HG03196 (cell line): Measurements from ENCODE around the gene ADGRE1.
"Not testable (repeated sequence)": the region's sequence is repeated elsewhere in the genome, so short reads cannot be mapped to it uniquely, and the experiment has no call there.

Experiments used
- ATAC-seq: cut with Tn5 transposase; IDR thresholded peaks from one replicate; pipeline ENCODE4 v1.9.1; 2021; ENCODE audit not compliant: unreplicated experiment

Gene ADGRE1, protein sequence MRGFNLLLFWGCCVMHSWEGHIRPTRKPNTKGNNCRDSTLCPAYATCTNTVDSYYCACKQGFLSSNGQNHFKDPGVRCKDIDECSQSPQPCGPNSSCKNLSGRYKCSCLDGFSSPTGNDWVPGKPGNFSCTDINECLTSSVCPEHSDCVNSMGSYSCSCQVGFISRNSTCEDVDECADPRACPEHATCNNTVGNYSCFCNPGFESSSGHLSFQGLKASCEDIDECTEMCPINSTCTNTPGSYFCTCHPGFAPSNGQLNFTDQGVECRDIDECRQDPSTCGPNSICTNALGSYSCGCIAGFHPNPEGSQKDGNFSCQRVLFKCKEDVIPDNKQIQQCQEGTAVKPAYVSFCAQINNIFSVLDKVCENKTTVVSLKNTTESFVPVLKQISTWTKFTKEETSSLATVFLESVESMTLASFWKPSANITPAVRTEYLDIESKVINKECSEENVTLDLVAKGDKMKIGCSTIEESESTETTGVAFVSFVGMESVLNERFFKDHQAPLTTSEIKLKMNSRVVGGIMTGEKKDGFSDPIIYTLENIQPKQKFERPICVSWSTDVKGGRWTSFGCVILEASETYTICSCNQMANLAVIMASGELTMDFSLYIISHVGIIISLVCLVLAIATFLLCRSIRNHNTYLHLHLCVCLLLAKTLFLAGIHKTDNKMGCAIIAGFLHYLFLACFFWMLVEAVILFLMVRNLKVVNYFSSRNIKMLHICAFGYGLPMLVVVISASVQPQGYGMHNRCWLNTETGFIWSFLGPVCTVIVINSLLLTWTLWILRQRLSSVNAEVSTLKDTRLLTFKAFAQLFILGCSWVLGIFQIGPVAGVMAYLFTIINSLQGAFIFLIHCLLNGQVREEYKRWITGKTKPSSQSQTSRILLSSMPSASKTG

GRCh38 chr19:6887316-6887715 is at the start of gene ADGRE1:
Gene ADGRE1, plus strand, starts transcription at chr19:6887579. Its CDS starts 30 bp downstream, at chr19:6887609.
- ATAC-seq = no peak

GRCh38 chr19:6838062-6838655 is 49.2 kb upstream of the ADGRE1 start:
- ATAC-seq = no peak

DNA sequence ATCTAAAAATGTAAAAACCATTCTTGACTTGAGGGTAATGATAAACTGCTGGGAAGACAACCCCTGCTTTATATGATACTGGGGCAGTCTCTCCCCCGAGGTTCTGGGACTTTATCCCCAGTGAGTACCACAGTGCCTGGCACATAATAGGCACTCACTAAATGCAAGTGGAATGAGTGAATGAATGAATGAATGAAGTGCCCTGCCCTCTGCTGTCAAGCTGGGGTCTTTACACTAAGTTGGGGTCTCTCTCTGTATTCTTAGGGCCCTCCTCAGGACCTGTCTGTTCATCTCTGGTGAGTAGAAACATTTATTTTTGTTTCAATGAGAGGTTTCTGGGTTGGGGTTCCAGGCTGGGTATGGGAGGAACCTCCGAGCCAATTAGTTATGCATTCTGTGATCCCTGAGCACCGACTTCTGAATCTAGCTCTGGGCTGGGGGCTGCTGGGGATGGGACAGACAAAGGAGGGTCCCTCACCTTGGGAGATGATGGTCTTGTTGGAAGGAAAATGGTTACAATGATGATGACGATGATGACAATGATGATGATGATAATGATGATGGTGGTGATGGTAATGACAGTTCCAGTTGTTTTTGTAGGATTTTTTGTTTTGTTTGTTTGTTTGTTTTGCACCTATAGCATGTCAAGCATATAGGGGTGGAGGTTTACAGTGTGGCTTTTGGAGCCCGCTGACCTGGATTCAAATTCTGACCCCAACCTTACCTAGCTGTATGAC is 44.3 kb upstream of the ADGRE1 start:
- no peak for ATAC-seq

- ATAC-seq = no peak
Observed at GRCh38 chr19:6847828-6848200, 39.6 kb upstream of the ADGRE1 start.

DNA sequence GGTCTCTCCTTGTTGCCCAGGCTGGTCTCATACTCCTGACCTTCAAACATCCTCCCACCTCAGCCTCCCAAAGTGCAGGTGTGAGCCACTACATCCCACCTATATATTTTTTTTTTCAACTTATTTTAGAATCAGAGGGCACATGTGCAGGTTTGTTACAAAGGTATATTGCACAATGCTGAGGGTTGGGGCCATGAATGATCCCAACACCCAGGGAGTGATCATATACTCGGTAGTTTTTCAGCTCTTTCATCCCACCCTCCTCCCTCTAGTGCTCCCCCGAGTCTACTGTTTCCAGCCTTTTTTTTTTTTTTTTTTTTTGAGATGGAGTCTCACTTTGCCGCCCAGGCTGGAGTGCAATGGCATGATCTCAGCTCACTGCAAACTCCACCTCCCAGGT is 38.4 kb upstream of the ADGRE1 start:
- no peak for ATAC-seq

DNA sequence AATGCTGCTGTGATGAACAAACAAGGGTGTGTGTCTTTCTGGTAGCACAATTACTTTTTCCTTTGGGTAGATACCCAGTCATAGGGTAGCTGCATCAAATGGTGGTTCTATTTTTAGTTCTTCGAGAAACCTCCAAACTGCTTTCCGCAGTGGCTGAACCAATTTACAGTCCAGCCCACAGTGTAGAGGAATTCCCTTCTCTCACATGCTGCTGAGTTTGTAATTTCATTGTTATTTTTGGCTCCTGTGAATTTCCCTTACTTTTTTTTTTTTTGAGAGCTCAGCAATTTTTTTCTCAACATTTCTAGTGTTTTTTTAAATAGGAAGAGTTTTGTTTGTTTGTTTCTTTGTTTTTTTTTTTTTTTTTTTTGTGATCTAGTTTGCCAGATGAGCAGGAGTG is 37.5 kb upstream of the ADGRE1 start:
- ATAC-seq = no peak

DNA sequence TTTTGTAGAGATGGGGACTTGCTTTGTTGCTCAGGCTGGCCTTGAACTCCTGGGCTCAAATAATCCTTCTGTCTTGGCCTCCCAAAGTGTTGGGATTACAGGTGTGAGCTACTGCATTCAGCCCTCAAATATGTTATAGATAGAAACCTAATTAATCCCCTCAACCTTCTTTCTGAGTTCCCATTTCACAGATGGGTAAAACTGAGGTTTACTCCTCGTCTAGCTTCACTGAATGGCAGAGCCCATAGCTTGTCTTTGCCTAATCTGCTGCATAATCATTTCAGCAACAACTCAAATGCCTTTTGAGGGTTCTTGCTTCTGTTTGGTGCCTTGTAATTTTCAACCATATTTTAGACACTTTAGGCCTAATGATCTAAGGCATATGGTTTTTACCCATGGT is 36.0 kb upstream of the ADGRE1 start:
- ATAC-seq = no peak

- no peak for ATAC-seq
Observed at GRCh38 chr19:6852001-6852400, 35.4 kb upstream of the ADGRE1 start.

DNA sequence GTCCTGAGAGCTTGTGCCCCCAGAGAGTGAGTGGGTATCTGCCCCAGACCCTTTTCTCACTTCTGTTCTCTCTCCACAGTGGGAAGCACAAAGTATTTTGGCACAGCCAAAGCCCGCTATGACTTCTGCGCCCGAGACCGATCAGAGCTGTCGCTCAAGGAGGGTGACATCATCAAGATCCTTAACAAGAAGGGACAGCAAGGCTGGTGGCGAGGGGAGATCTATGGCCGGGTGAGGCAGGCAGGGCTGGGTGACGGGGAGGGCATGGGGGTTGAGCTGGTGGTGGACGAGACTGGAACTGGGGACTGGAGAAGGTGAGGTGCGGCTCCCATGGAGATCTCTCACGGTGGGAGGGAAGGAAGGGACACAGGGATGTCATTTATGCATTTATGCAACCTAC is 33.5 kb upstream of the ADGRE1 start:
- ATAC-seq = no peak

- ATAC-seq = no peak
Observed at GRCh38 chr19:6854758-6855157, 32.6 kb upstream of the ADGRE1 start.

DNA sequence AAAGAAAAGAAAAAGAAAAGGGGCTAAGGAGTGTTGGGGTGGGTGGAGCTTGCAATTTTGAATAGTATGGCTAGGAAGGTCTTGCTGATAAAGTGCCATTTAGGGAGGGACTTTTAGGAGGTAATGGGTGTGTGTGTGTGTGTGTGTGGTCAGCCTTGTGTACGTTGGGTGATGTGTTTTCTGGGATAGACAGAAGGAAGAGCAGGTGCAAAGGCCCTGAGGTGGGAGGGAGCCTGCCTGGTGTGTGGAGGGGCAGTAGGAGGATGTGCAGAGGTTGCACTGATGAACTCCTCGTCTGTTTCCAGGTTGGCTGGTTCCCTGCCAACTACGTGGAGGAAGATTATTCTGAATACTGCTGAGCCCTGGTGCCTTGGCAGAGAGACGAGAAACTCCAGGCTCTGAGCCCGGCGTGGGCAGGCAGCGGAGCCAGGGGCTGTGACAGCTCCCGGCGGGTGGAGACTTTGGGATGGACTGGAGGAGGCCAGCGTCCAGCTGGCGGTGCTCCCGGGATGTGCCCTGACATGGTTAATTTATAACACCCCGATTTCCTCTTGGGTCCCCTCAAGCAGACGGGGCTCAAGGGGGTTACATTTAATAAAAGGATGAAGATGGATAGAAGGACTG is 30.5 kb upstream of the ADGRE1 start:
- no peak for ATAC-seq

DNA sequence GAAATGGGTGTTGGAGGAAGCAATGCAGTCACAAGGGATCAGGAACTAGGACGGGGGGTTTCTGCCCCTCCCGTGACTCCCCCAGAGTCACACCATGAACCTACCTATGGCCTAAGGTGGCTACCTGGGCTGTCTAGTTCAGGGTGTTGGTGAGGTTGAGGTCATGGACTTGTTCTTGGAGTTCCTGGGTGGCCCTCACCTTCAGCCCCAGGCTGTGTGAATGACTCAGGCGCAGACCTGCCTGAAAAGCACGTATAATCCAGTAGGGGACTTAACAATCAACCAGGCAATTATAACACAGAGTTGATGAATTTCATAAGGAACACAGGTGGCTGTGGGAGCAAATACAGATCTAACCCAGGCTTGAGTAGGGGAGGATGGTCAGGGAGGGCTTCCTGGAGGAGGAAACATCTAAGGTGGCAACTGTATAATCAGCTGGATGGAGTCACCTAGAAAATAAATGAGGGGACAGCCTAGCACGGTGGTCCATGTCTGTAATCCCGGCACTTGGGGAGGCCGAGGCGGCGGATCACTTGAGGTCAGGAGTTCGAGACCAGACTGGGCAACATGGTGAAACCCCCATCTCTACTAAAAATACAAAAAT is 25.6 kb upstream of the ADGRE1 start:
- ATAC-seq = no peak

DNA sequence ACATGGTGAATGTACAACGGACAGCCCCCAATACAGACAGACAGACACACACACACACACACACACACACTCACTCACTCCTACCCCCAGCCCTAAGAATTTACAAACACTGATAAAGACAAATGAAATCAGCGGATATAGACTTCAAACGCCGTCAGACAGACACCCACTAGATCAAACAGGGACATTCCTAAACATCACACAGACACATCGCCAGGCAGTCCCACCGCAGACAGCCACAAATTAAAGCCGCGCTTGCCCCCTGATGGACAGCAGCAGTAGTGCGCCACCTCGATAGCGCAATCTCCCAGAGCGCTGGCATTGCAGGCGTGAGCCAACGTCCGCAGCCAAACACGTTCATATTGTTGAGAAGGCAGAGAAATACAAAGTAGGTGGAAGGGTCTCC is 24.7 kb upstream of the ADGRE1 start:
- ATAC-seq = peak; percentile 70

- ATAC-seq = no peak
Observed at GRCh38 chr19:6864325-6864940, 22.9 kb upstream of the ADGRE1 start.

GRCh38 chr19:6865849-6866248 is 21.5 kb upstream of the ADGRE1 start:
- ATAC-seq = no peak

GRCh38 chr19:6866741-6867151 is 20.6 kb upstream of the ADGRE1 start:
- ATAC-seq = no peak

- ATAC-seq = no peak
Observed at GRCh38 chr19:6868351-6868750, 19.0 kb upstream of the ADGRE1 start.

GRCh38 chr19:6869151-6869882 is 18.1 kb upstream of the ADGRE1 start:
- ATAC-seq = not testable (repeated sequence)
